ENCODE measurements around the gene MUC2.

DNA sequence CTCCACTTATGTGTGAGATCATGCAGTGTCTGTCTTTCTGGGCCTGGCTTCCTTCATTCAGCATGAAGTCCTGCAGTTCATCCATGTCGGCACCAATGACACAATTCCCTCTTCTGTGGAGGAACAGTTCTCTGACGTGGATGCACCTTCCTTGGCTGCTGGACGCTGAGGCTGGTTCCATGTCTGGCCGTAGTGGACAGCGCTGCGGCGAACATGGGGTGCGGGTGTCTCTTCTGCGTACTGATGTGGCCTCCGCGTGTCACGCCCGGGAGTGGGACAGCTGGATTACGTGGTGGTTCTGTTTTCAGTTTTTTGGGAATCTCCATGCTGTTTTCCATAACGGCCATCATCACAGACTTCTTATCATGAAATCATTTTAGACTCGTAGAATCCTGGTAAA, 16.9 kb upstream of the MUC2 start:
- TF ChIP-seq GATA2 (CRISPR knock-in tag; IDR thresholded peaks at IDR 0.05) (no peak), CTBP1 (IDR thresholded peaks at IDR 0.05; ENCODE audit: borderline replicate concordance) (no peak), WHSC1 (IDR thresholded peaks at IDR 0.05; ENCODE audit: low read length) (no peak), ZNF311 (CRISPR knock-in tag; IDR thresholded peaks at IDR 0.05) (no peak)
- TF ChIP-seq, protein P1, sequence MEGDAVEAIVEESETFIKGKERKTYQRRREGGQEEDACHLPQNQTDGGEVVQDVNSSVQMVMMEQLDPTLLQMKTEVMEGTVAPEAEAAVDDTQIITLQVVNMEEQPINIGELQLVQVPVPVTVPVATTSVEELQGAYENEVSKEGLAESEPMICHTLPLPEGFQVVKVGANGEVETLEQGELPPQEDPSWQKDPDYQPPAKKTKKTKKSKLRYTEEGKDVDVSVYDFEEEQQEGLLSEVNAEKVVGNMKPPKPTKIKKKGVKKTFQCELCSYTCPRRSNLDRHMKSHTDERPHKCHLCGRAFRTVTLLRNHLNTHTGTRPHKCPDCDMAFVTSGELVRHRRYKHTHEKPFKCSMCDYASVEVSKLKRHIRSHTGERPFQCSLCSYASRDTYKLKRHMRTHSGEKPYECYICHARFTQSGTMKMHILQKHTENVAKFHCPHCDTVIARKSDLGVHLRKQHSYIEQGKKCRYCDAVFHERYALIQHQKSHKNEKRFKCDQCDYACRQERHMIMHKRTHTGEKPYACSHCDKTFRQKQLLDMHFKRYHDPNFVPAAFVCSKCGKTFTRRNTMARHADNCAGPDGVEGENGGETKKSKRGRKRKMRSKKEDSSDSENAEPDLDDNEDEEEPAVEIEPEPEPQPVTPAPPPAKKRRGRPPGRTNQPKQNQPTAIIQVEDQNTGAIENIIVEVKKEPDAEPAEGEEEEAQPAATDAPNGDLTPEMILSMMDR (IDR thresholded peaks at IDR 0.05 in 2 of 3, conservative IDR thresholded peaks at IDR 0.05 in 1 of 3; ENCODE audit: insufficient read depth in 2 of 3, low read depth in 1 of 3, low read length in 3 of 3): no peak
- TF ChIP-seq, protein P2, sequence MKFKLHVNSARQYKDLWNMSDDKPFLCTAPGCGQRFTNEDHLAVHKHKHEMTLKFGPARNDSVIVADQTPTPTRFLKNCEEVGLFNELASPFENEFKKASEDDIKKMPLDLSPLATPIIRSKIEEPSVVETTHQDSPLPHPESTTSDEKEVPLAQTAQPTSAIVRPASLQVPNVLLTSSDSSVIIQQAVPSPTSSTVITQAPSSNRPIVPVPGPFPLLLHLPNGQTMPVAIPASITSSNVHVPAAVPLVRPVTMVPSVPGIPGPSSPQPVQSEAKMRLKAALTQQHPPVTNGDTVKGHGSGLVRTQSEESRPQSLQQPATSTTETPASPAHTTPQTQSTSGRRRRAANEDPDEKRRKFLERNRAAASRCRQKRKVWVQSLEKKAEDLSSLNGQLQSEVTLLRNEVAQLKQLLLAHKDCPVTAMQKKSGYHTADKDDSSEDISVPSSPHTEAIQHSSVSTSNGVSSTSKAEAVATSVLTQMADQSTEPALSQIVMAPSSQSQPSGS (CRISPR knock-in tag; IDR thresholded peaks at IDR 0.05): no peak
